Right lobe of liver (tissue), 6 donors: ENCODE measurements around the gene UCK2. TPM values are rescaled to one million over a fixed set of nuclear protein-coding genes. Genes with fewer than 3 reads are reported as not detected.

Experiments
- ATAC-seq, 4 donors: fragments of 200-7000 bp; cut with Tn5 transposase; one replicate each; pipeline ENCODE4 v1.9.1; 2020; ENCODE audit warnings: mild to moderate bottlenecking in 4 of 4, moderate library complexity in 4 of 4
- DNase-seq, 3 donors: peaks; one replicate each; pipeline ENCODE4 v3.0.0-alpha.2; 2020
- H3K27ac ChIP-seq, 3 donors: fragments of 200-600 bp; one replicate each; pipeline ENCODE4 v1.8.0; 2022
- H3K27me3 ChIP-seq, 2 donors: fragments of 200-600 bp; one replicate each; pipeline ENCODE4 v1.8.0; 2022
- H3K36me3 ChIP-seq, 4 donors: fragments of 200-600 bp; sonication (generic) in 1 of 4; one replicate each; pipeline versions ENCODE4 v1.5.1 to v1.8.0; 2017 to 2022; ENCODE audit warnings: control low read depth in 1 of 4
- H3K4me1 ChIP-seq, 4 donors: fragments of 200-600 bp; sonication (generic) in 1 of 4; one replicate each; pipeline versions ENCODE4 v1.5.1 to v1.8.0; 2017 to 2022; ENCODE audit warnings: control low read depth in 1 of 4
- H3K4me3 ChIP-seq, 3 donors: fragments of 200-600 bp; one replicate each; pipeline ENCODE4 v1.8.0; 2022
- H3K9me3 ChIP-seq, 4 donors: fragments of 200-600 bp; sonication (generic) in 1 of 4; one replicate each; pipeline versions ENCODE4 v1.5.1 to v1.8.0; 2017 to 2022; ENCODE audit warnings: control low read depth in 1 of 4
- POLR2A ChIP-seq: fragments of 450-650 bp; IDR thresholded peaks from one replicate; pipeline ENCODE4 v1.6.1; 2017; ENCODE audit warnings: antibody characterized with exemption, mild to moderate bottlenecking
- WGBS: methylation state at CpG from one replicate; pipeline ENCODE4 v1.1.6; 2018; ENCODE audit warnings: low coverage, low lambda C conversion rate; ENCODE audit not compliant: insufficient coverage; ENCODE audit errors: missing lambda C conversion rate; 5-methylcytosine and 5-hydroxymethylcytosine counted together
- intact Hi-C, 2 donors: fragments of 100-400 bp; cut with DNase I; formaldehyde crosslinking; loops; one replicate each; pipeline versions ENCODE4 v1.11.2 to v1.14.1; 2022
- total RNA-seq, 6 experiments: library from RNA; depleted of rRNA in 2 of 6; stranded (reverse); fragments of >200 nt in 2 of 6; fragmentation: NEBNext Ultra II Directional in 3 of 6; extraction: Animal tissue kit (Norgen Biotek cat#: 25700) in 3 of 6; gene quantifications; one replicate each; pipeline versions ENCODE4 v1.1.0 to v1.2.4, GENCODE V29; 2016 to 2023
- TF ChIP-seq, protein P1 (sequence below), 4 donors: fragments of 200-600 bp in 3 of 4; fragments of 450-650 bp in 1 of 4; IDR thresholded peaks; one replicate each; pipeline versions ENCODE4 v1.5.1 to v1.8.0; 2016 to 2022; ENCODE audit warnings: antibody characterized with exemption in 4 of 4, mild to moderate bottlenecking in 2 of 4
- donor health status: DM: no; HTN: yes; CAD: no.
- donor health status: DM: no; HTN: no; CAD: no.
- donor health status: DM: no; HTN: no; CAD: no.
- donor health status: DM: no; HTN: yes; CAD: no.
- donor health status: DM: no; HTN: yes; CAD: no.

The UCK2 gene
- total RNA-seq, 6 experiments from 2014 or later = 8.4 to 22.9 (median 10.4) TPM

GRCh38 chr1:165915932-165916348 is 88.5 kb downstream of the UCK2 start:
- TF ChIP-seq POLR2A = no peak
- TF ChIP-seq, protein P1, sequence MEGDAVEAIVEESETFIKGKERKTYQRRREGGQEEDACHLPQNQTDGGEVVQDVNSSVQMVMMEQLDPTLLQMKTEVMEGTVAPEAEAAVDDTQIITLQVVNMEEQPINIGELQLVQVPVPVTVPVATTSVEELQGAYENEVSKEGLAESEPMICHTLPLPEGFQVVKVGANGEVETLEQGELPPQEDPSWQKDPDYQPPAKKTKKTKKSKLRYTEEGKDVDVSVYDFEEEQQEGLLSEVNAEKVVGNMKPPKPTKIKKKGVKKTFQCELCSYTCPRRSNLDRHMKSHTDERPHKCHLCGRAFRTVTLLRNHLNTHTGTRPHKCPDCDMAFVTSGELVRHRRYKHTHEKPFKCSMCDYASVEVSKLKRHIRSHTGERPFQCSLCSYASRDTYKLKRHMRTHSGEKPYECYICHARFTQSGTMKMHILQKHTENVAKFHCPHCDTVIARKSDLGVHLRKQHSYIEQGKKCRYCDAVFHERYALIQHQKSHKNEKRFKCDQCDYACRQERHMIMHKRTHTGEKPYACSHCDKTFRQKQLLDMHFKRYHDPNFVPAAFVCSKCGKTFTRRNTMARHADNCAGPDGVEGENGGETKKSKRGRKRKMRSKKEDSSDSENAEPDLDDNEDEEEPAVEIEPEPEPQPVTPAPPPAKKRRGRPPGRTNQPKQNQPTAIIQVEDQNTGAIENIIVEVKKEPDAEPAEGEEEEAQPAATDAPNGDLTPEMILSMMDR (IDR thresholded peaks at IDR 0.05) = no peak
- H3K27ac ChIP-seq = no peak overlapping the region
- WGBS = 27% methylated on average over 4 of the region's 4 CpGs
- intact Hi-C loops = loop anchor here (5.0 to 10.0 kb wide), 3 partner anchors 201 to 314 kb away; no protein-coding TSS in a partner anchor
- H3K4me3 ChIP-seq = no peak overlapping the region
- ATAC-seq = no peak
- H3K9me3 ChIP-seq = no peaks in the 10 kb centered on the region
- no peaks in the 10 kb centered on the region for H3K36me3 ChIP-seq
- H3K27me3 ChIP-seq = no peaks in the 10 kb centered on the region
- DNase-seq = peak in 1 of 3 donors; percentile 21
- H3K4me1 ChIP-seq = peaks cover 0 to 21% (median 4%) of the 10 kb centered on the region in 4 donors

DNA sequence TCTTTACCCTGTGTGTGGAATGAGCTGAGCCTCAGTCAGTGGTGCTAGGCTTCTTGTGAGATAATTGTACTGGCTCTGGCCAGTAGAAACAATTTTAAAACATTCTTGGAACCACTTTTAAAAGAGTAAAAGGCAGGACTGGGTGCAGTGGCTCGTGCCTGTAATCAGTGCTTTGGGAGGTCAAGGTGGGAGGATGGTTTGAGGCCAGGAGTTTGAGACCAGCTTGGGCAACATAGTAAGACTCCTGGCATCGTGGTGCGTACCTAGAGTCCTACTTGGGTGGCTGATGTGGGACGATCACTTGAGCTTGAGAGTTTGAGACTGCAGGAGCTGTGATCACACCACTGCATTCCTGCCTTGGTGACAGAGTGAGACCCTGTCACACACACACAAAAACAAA is 89.8 kb downstream of the UCK2 start:
- Histone ChIP-seq H3K4me3 (no peak overlapping the region), H3K27me3 (no peaks in the 10 kb centered on the region), H3K36me3 (no peaks in the 10 kb centered on the region), H3K4me1 (peaks cover 0 to 10% (median 0%) of the 10 kb centered on the region in 4 donors), H3K9me3 (no peaks in the 10 kb centered on the region), H3K27ac (no peak overlapping the region)
- WGBS = 71% methylated on average over 1 of the region's 4 CpGs
- DNase-seq = peak in 1 of 3 donors; percentile 9
- no peak for TF ChIP-seq POLR2A
- TF ChIP-seq, protein P1 (IDR thresholded peaks at IDR 0.05) = no peak
- intact Hi-C loops = loop anchor here (5.0 to 10.0 kb wide), 3 partner anchors 202 to 315 kb away; no protein-coding TSS in a partner anchor
- ATAC-seq = no peak

DNA sequence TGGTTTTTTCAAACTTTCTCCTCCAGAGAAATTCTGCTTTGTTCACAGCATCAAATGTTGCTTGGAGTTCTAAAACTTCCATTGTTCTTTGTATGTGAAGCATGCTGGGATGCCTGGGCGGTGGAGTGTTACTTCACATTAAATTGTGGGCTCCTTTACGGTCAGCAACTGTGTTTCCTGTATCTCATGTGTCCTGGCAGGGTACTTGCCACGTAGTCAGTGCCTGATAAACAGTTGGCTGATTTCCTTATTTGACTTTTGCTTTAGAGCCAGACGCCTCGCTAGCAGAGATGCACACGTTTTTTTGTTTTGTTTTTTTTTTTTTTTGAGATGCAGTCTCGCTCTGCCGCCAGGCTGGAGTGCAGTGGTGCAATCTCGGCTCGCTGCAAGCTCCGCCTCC is 96.7 kb downstream of the UCK2 start:
- TF ChIP-seq, protein P1 (IDR thresholded peaks at IDR 0.05) = no peak
- no peak for TF ChIP-seq POLR2A
- no peaks in the 10 kb centered on the region for H3K27me3 ChIP-seq
- 71% methylated on average over 11 of the region's 11 CpGs for WGBS
- no peak overlapping the region for H3K4me3 ChIP-seq
- no peaks in the 10 kb centered on the region for H3K36me3 ChIP-seq
- intact Hi-C loops = no loop called here
- DNase-seq = peak in 1 of 3 donors; percentile 21
- no peak overlapping the region for H3K27ac ChIP-seq
- H3K4me1 ChIP-seq = no peaks in the 10 kb centered on the region
- H3K9me3 ChIP-seq = no peaks in the 10 kb centered on the region
- peak in 1 of 4 donors; percentile 36 for ATAC-seq

- no peak for TF ChIP-seq POLR2A
- TF ChIP-seq, protein P1 (IDR thresholded peaks at IDR 0.05) = no peak
- Histone ChIP-seq H3K4me1 (no peaks in the 10 kb centered on the region), H3K36me3 (no peaks in the 10 kb centered on the region), H3K9me3 (no peaks in the 10 kb centered on the region), H3K27ac (no peak overlapping the region), H3K27me3 (no peaks in the 10 kb centered on the region), H3K4me3 (no peak overlapping the region)
- ATAC-seq = no peak
- 89% methylated on average over 3 of the region's 7 CpGs for WGBS
- peak in 1 of 3 donors; percentile 14 for DNase-seq
- intact Hi-C loops = no loop called here
Observed at GRCh38 chr1:165925498-165926079, 98.2 kb downstream of the UCK2 start.
